ENCODE measurements around the gene HORMAD2. TPM values are rescaled to one million over a fixed set of nuclear protein-coding genes. Genes with fewer than 3 reads are reported as not detected.

HORMAD2 gene, protein sequence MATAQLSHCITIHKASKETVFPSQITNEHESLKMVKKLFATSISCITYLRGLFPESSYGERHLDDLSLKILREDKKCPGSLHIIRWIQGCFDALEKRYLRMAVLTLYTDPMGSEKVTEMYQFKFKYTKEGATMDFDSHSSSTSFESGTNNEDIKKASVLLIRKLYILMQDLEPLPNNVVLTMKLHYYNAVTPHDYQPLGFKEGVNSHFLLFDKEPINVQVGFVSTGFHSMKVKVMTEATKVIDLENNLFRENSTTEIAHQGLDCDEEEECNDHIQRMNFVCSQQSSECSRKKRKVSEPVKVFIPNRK
- not detected for polyA plus RNA-seq (2012; ENCODE audit: insufficient read length, low read depth)

- TF ChIP-seq SIN3A (IDR thresholded peaks at IDR 0.05; ENCODE audit: borderline replicate concordance, insufficient read depth, low read length) (no peak), REST (IDR thresholded peaks at IDR 0.05; ENCODE audit: insufficient read depth in 1 of 2, low read depth in 2 of 2, low read length in 2 of 2) (no peak), FOXP2 (optimal IDR thresholded peaks at IDR 0.05; ENCODE audit: borderline replicate concordance, extremely low read depth, extremely low read length, insufficient read depth) (no peak), TAF1 (IDR thresholded peaks at IDR 0.05; ENCODE audit: borderline replicate concordance, insufficient read depth, low read length) (no peak), POLR2AphosphoS5 (IDR thresholded peaks at IDR 0.05; ENCODE audit: low read depth, low read length) (no peak)
Observed at GRCh38 chr22:30079952-30080533, at the start of gene HORMAD2. TSS of gene HORMAD2 (plus strand) at chr22:30080464. CDS start at chr22:30093953, 13,489 bp downstream.

DNA sequence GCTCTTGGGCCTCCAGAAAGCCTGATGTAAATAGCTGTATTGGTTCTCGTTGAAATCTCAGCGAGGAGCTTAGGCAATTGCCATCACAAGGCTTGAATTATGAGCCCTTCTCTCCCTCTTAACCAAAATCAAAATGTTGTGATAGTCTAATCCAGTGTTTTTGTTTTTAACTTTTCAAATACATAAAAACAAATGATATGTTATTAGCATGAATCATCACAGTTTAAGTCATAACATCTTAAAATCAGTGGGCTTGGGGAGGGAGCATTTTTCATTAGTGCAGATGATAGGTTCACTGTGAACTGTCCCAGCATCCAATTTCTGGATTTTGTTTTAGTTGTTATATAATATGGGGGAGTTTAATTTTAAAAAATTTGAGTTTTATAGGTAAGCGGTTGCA, 48.9 kb upstream of the HORMAD2 start:
- TF ChIP-seq FOXP2 (optimal IDR thresholded peaks at IDR 0.05; ENCODE audit: borderline replicate concordance, extremely low read depth, extremely low read length, insufficient read depth) = no peak

DNA sequence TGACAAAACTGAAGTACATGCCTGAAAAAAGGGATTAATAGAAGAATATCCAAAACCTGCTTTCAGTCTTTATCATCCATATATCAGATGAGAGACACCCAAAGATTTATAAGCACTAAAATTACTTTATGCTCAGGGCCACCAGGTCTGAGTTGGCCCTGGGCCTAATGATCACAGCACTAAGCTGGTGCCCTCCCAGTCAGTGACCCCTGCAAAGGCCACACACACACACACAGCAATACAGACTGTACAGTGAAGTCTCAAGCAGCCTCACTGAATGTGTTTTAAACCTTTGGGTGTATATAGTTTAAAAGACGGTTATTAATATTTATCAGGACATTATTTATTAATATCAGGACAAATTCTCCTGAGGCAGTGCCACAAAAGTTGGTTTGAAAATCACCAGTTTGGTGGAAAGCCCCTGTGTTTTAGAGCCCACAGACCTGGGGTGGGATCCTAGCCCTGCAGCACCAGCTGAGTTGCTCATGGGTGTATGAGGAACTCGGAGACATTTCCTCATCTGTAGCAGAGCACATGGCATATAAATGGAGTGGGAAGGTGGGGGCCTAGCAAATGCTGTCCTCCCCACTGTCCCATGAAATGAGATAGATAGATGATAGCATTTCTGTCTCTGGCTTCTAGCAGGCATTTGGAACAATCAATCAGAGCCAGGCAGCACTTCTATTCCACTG, 48.4 kb upstream of the HORMAD2 start:
- TF ChIP-seq REST (IDR thresholded peaks at IDR 0.05; ENCODE audit: insufficient read depth in 1 of 2, low read depth in 2 of 2, low read length in 2 of 2) (no peak), FOXP2 (optimal IDR thresholded peaks at IDR 0.05; ENCODE audit: borderline replicate concordance, extremely low read depth, extremely low read length, insufficient read depth) (no peak)

DNA sequence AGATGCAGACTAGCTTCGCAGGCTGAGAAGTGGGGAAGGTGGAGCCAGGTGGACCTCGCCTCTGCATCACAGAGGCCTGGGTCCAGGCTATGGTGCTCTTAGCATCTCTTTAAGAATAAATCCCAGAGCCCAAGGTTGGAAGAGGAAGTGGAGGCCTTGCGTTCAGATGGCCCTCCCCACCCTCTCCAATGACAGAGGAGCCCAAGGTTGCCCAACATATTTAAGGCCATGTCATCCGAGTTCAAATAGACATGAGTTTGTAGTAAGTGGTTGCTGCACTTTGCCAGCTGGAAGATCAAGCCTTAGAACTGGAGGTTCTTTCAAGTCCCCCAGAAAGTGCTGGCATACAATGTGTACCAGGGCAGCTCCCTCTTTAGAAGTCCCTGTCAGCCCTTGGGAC, 47.1 kb upstream of the HORMAD2 start:
- no peak for TF ChIP-seq REST (IDR thresholded peaks at IDR 0.05; ENCODE audit: insufficient read depth in 1 of 2, low read depth in 2 of 2, low read length in 2 of 2)
- TF ChIP-seq POLR2AphosphoS5 (IDR thresholded peaks at IDR 0.05; ENCODE audit: low read depth, low read length) = no peak
- no peak for TF ChIP-seq FOXP2 (optimal IDR thresholded peaks at IDR 0.05; ENCODE audit: borderline replicate concordance, extremely low read depth, extremely low read length, insufficient read depth)
- no peak for TF ChIP-seq SIN3A (IDR thresholded peaks at IDR 0.05; ENCODE audit: borderline replicate concordance, insufficient read depth, low read length)
- no peak for TF ChIP-seq TAF1 (IDR thresholded peaks at IDR 0.05; ENCODE audit: borderline replicate concordance, insufficient read depth, low read length)

- TF ChIP-seq FOXP2 (optimal IDR thresholded peaks at IDR 0.05; ENCODE audit: borderline replicate concordance, extremely low read depth, extremely low read length, insufficient read depth) = no peak
- no peak for TF ChIP-seq SIN3A (IDR thresholded peaks at IDR 0.05; ENCODE audit: borderline replicate concordance, insufficient read depth, low read length)
- TF ChIP-seq TAF1 (IDR thresholded peaks at IDR 0.05; ENCODE audit: borderline replicate concordance, insufficient read depth, low read length) = no peak
- no peak for TF ChIP-seq REST (IDR thresholded peaks at IDR 0.05; ENCODE audit: insufficient read depth in 1 of 2, low read depth in 2 of 2, low read length in 2 of 2)
- no peak for TF ChIP-seq POLR2AphosphoS5 (IDR thresholded peaks at IDR 0.05; ENCODE audit: low read depth, low read length)
Observed at GRCh38 chr22:30033901-30034300, 46.4 kb upstream of the HORMAD2 start.

Data from PFSK-1 (cell line).